GM19463 (cell line): ENCODE results near the gene PES1.
"Not testable (repeated sequence)": the region's sequence is repeated elsewhere in the genome, so short reads cannot be mapped to it uniquely, and the experiment has no call there.

Experiments
- ATAC-seq: cut with Tn5 transposase; IDR thresholded peaks from one replicate; pipeline ENCODE4 v1.9.1; 2021; ENCODE audit warnings: mild to moderate bottlenecking, moderate library complexity; ENCODE audit not compliant: unreplicated experiment

PES1 gene

DNA sequence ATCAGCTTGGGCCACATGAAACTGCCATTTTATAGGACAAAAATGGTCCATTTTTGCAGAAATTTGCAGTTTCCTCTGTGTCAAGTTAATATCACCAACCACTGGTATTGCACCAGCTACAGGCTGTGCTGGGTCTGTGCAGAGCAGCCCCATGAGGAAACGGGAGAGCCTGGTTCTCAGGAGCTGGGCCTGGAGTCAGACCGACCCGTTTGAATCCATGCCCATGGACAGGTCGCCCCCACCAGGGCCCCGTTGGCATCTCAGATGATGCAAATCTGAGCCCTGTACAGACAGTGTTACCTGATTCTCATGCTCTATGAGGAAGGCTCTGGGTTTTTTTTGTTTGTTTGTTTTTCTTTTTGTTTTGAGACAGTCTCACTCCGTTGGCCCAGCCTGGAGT is 35.3 kb downstream of the PES1 start:
- ATAC-seq: no peak

DNA sequence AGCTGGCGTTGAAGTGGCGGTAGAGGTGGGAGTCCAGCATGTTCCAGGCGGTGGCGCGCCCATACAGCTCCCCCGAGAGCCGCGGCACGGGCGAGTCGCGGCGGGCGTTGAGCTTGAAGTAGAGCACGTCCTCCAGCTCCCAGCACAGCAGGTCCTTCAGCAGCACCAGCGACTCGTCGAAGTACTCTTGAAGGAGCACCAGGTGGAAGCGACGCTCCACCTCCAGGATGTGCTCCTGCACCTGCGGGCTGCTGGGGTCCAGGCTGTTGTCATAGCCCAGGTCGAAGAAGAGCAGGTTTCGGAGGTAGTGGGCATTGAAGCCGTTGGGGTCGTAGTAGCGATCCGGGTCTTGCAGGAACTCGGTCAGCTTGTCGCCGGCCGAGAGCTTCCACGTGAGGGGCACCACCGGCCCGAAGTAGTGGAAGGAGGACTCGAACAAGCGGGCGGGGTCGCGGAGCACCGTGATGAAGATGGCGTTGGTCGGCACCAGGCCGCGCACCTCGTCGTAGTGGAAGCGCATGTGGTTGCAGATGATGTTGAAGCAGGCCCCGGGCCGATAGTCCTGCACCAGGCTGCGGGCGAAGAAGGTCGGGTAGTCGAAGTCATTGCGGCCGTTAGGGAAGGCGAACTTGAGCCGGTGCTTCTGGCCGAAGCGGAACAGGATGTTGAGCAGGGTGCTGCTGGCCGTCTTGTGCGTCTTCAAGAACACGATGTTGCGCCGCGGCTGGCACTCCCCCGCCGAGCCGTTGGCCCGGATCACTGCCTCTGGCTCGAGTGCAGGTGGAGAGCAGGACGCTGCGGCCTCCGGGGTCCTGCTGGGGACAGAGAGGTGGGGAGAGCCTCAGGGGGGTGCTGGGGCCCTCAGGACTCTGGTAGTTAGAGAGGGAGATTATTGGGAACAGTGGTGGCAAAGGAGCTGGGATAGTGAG is 36.2 kb downstream of the PES1 start:
- ATAC-seq: no peak

DNA sequence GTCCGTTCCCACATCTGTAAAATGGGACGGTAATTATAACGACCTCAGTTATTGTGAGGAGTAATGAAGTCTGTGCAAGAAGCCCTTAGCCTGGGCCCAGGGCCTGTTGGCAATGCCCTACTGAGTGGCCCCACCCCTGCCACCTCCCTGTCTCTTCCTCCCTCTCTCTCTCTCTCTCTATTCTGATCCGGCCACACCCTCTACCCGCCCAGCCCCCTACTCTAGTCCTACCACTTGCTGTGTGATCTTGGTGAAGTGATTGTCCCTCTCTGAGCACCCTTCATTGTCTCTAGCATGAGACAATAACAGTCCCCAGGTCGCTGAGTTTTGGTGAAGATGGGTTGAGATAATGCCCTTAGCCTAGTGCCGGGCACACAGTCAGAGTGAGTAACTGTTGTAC is 37.7 kb downstream of the PES1 start:
- ATAC-seq: no peak

DNA sequence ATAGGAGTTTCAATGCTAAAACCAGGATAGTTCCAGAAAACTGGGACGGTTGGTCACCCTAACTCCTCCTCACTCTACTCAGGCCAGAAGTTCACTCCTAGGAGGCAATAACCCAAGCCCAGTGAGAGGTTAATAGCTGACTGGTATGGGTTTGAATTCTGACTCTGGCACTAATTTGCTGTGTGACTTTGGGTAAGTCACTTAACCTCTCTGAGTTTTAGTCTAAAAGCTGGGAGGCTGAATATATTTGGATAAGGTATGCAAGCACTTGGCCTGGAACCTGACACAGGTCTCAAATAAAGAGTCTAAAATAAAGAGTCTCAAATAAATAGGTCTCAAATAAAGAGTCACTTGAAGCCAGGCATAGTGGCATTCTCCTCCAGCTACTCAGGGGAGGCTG is 39.0 kb downstream of the PES1 start:
- ATAC-seq: no peak

DNA sequence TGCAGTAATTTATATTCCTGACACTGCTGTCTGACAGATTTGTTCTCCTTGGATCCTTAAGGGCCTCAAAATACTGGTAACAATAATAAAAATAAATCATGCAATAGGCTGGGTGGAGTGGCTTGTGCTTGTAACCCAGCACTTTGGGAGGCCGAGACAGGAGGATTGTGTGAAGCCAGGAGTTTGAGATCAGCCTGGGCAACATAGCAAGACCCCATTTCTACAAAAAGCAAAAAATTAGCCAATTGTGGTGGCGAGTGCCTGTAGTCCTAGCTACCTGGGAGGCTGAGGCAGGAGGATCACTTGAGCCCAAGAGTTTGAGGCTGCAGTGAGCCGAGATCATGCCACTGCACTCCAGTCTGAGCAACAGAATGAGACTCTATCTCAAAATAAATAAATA is 39.9 kb downstream of the PES1 start:
- ATAC-seq: not testable (repeated sequence)

DNA sequence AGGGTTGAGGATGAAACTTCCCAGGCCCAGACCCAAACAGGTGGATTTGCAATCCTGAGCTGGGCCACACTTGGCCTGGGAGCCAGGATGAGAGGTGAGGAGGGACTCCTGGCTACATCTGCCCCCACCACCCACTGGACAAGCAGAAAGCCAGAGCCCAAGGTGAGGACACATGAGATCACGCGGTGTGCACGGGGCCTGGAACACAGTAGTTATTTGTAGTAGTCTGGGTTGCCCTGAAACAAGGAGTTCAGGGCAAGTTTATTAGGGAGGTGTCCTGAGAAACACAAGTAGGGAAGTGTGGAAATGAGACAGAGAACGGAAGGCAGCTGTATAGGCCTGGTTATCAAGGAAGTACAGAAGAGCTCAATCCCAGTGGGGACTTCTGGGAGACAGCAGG is 44.5 kb downstream of the PES1 start:
- no peak for ATAC-seq

DNA sequence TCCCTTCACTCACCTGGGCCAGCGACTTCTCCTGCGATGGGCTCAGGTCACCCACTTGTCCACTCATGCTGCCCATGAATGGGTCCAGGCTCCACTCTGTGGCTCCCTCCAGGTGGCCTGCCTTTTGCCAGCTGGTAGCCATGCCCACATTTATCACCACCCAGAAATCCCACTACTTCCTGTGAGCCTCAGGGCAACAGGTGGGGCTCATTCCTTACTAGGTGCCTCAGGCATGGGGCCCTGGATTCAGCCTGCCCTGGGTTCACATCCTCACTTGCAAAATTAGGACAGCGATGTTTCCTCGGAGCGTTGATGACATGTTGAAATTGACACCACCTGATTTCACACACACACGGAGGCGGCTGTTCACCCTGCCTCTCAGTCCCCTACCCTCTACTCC is 45.1 kb downstream of the PES1 start, which contains the start of gene SEC14L6:
SEC14L6 (minus strand) TSS at position 126 of the 400 bp plus-strand sequence; CDS start at position 67, 59 bp downstream.
- no peak for ATAC-seq

DNA sequence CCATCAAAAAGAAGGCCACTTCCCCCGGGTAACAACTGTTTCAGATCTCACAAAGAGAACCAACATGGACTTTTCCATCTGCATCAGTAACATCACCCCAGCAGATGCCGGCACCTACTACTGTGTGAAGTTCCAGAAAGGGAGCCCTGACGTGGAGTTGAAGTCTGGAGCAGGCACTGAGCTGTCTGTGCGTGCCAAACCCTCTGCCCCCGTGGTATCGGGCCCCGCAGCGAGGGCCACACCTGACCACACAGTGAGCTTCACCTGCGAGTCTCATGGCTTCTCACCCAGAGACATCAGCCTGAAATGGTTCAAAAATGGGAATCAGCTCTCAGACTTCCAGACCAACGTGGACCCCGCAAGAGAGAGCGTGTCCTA is 48.9 kb downstream of the PES1 start:
- no peak for ATAC-seq

DNA sequence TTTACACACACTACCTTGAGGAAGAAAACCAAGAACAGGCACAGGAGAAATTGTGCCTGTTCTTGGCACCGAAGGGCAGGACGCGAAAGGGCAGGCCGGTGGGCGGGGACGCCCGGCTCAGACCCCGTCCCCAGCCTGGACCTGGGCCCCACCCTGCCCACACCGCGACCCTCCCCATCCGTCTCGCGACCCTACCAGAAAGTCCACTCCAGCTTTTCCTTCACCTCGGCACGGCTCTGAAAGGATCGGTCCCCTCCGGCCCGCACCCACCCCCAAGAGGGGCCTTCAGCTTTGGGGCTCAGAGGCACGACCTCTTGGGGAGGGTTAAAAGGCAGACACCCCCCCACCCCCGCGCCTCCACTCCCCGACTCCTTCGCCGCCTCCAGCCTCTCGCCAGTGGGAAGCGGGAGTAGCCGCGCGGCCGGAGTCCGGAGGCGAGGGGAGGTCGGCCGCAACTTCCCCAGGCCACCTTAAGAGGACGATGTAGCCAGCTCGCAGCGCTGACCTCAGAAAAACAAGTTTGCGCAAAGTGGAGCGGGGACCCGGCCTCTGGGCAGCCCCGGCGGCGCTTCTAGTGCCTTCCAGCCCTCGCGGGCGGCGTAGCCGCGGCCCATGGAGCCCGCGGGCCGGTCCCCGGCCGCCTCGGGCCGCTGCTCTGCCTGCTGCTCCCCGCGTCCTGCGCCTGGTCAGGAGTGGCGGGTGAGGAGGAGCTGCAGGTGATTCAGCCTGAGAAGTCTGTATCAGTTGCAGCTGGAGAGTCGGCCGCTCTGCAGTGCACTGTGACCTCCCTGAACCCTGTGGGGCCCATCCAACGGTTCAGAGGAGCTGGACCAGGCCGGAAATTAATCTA is 49.5 kb downstream of the PES1 start:
- no peak for ATAC-seq

DNA sequence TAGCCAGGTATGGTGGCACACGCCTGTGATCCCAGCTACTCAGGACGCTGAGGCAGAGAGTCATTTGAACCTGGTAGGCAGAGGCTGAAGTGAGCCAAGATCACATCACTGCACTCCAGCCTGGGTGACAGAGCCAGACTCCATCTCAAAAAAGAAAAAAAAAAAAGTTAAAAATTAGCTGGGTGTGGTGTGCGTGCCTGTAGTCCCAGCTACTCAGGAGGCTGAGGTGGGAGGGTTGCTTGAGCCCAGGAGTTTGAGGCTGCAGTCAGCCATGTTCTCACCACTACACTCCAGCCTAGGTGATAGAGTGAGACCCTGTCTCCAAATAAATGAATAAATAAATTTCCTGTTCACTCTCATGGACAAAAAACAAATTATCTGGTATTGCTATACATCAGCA is 50.2 kb downstream of the PES1 start:
- ATAC-seq: not testable (repeated sequence)

DNA sequence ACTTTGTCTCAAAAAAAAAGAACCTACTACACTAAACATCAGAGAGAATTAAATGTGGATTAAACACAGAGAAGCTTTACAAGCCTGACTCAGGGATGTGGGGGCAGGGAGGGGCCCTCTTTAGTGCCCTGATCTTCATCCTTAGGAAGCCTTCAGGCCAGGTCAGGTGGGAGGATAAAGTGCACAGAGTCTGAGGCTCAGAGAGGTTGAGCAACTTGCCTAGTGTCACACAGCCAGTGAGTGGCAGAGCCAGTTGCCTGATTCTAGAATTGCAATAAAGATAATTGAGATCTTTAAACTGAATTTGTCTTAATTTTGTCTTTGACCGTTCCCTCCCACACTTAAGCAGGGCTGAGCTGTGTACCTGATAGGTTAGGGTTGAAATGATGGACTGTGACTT is 52.3 kb downstream of the PES1 start:
- ATAC-seq: no peak

DNA sequence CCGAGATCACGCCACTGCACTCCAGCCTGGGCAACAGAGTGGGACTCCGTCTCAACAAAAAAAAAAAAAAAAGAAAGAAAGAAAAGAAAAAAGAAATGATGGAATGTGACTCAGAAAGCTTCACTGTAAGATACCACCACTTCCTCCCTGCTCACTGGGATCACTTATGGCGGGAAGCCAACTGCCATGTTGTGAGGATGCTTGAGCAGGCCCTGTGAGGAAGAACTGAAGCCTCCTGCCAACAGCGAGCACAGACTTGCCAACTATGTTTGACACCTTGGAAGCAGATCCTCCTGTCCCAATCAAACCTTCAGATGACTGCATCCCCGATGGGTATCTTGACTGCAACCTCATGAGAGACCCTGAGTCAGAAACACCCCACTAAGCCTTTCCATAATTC is 53.4 kb downstream of the PES1 start:
- ATAC-seq: no peak

DNA sequence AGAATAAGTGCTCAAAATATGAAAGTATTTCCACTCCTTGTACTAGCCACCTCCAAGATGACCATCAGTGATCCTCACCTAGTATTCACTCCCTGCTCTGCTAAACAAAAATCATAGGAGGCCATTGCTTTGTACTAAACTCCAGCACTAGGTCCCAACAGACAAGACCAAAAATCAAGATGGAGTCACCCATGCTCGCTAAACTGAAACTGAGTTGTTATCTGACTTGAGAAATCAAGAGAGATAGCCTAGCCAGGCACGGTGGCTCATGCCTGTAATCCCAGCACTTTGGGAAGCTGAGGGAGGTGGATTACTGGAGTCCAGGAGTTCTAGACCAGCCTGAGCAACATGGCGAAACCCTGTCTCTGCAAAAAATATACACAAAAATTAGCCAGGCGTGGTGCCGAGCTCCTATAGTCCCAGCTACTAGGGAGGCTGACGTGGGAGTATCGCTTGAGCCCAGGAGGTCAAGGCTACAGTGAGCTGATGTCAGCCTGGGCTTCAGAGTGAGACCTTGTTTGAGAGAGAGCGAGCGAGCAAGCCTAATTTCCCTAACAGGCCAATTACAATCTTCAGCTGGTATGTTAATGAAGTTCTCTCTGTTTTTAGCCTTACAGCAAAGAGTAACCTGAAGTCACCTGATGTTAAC is 54.5 kb downstream of the PES1 start:
- no peak for ATAC-seq

DNA sequence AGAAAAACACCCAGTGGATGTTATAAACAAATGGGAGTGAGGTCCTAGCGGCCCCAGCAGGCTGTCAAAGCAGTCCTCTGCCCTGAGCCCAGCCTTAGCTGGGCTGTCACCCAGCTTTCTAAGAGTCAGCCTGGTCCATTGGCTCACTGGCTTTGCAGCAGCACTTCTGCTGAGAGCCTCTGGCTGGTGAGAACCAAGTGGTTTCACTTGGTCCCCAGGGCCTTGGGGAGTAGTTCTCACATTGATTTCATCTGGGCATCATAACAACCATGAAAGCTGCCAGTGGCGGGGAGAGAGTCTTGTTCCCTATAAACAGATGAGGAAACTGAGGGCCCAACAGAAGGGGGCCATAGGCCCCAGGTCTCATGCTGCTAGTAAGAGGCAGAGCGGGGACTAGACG is 56.5 kb downstream of the PES1 start:
- no peak for ATAC-seq

DNA sequence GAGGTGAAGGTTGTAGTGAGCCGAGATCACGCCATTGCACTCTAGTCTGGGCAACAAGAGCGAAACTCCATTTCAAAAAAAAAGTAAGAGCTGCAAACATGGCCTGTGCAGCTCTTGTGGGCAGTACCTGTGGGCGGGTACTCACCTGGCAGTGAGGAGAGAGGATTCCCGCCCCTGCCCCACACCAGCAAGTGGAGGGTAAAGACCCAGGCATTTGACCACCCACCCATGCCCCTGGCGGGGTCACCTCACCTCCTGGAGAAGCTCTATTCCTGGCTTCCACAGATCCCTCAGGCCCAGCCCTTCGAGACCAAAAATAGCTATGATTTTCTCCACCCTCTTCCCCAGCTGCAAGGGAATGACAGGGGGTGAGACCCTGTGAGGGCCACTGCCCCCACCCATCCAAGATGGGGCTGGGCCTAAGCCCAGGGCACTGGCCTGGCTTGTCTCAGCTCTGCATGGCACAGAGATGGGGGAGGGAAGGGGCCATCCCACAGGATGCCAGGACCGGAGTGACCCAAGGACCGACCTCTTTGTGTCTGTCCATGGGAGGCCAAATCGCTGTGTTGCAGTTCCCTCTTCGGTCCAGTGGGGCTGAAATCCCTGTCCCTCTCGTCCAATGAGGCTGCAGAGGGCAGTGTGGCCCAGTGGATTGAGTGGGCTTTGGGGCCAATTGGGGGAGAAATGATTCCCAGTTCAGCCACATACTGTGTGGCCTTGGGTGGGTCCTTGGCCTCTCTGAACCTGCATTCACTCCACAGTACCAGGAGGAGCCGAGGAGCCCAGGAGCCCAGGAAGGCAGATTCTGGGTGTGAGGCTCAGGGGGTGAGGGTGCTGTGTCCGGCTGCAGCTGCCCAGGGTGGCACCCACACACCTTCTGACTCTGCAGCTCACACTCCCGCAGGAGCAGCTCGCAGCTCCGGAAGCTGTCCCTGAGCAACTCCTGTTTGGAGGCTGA is 59.8 kb downstream of the PES1 start:
- ATAC-seq: no peak

DNA sequence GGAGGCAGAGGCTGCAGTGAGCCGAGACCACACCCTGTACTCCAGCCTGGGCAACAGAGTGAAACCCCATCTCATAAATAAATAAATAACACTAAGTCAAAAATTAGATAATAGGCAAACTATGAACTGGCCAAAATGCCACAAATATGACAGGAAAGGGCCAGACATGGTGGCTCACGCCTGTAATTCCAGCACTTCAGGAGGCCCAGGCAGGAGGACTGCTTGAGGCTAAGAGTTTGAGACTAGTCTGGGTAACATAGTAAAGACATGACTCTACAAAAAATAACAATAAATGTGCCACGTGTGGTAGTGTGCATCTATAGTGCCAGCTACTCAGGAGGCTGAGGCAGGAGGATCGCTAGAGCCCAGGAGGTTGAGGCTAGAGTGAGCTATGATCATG is 65.1 kb downstream of the PES1 start:
- no peak for ATAC-seq
